Neural cell (in vitro differentiated cells): Measurements from ENCODE around the gene CLINT1. TPM values are rescaled to one million over a fixed set of nuclear protein-coding genes. Genes with fewer than 3 reads are reported as not detected.

Experiments
- H2AFZ ChIP-seq: fragments of 200-600, 300-800 bp; sonication (generic), shearing (Covaris generic); 2 replicates; pipeline ENCODE4 v1.6.0; 2014; ENCODE audit warnings: low read depth, mild to moderate bottlenecking, antibody characterized with exemption, low read length, moderate library complexity
- H3F3A ChIP-seq: fragments of 200-600 bp; shearing (Covaris generic); 2 replicates; pipeline ENCODE4 v1.6.1; 2016; ENCODE audit warnings: mild to moderate bottlenecking, moderate library complexity, mixed read lengths, antibody characterized with exemption, low read length; ENCODE audit not compliant: insufficient read depth, poor library complexity, severe bottlenecking
- H3K27ac ChIP-seq: fragments of 200-600, 300-800 bp; sonication (generic), shearing (Covaris generic); 2 replicates; pipeline ENCODE4 v1.5.1; 2014; ENCODE audit warnings: mild to moderate bottlenecking, low read length, moderate library complexity
- H3K27me3 ChIP-seq: fragments of 300-800, 200-600 bp; sonication (generic), shearing (Covaris generic); 2 replicates; pipeline ENCODE4 v1.6.0; 2014; ENCODE audit warnings: mild to moderate bottlenecking, low read depth, low read length, moderate library complexity; ENCODE audit not compliant: insufficient read depth
- H3K36me3 ChIP-seq: fragments of 300-800, 200-600 bp; sonication (generic), shearing (Covaris generic); 2 replicates; pipeline ENCODE4 v1.5.1; 2014; ENCODE audit warnings: mild to moderate bottlenecking, antibody characterized with exemption, low read length, moderate library complexity; ENCODE audit not compliant: insufficient read depth
- H3K4me2 ChIP-seq: fragments of 300-800, 200-600 bp; sonication (generic), shearing (Covaris generic); 2 replicates; pipeline ENCODE4 v1.6.0; 2014; ENCODE audit warnings: mild to moderate bottlenecking, low read length
- H3K4me3 ChIP-seq: fragments of 300-800, 200-600 bp; sonication (generic), shearing (Covaris generic); 2 replicates; pipeline ENCODE4 v1.5.1; 2014; ENCODE audit warnings: mild to moderate bottlenecking, low read length, moderate library complexity
- H3K79me2 ChIP-seq: fragments of 200-600 bp; shearing (Covaris generic); replicated peaks from 2 replicates; pipeline ENCODE4 v1.6.0; 2014; ENCODE audit warnings: mild to moderate bottlenecking, low read length, moderate library complexity; ENCODE audit not compliant: insufficient read depth
- H3K9ac ChIP-seq: fragments of 300-800, 200-600 bp; sonication (generic), shearing (Covaris generic); 2 replicates; pipeline ENCODE4 v1.6.1; 2016; ENCODE audit warnings: mild to moderate bottlenecking, low read length, mixed read lengths
- H3K9me2 ChIP-seq: fragments of 200-600 bp; shearing (Covaris generic); 2 replicates; pipeline ENCODE4 v1.6.1; 2016; ENCODE audit warnings: mild to moderate bottlenecking, low read length, mixed read lengths; ENCODE audit not compliant: insufficient read depth
- H3K9me3 ChIP-seq: fragments of 200-600, 300-800 bp; sonication (generic), shearing (Covaris generic); 2 replicates; pipeline ENCODE4 v1.6.1; 2016; ENCODE audit warnings: mild to moderate bottlenecking, mixed run types, low read length, moderate library complexity, mixed read lengths
- H4K20me1 ChIP-seq: fragments of 200-600 bp; shearing (Covaris generic); 2 replicates; pipeline ENCODE4 v1.6.1; 2016; ENCODE audit warnings: mild to moderate bottlenecking, mixed run types; ENCODE audit not compliant: insufficient read depth
- EP300 ChIP-seq: fragments of 450-650 bp; conservative IDR thresholded peaks from 2 replicates; pipeline ENCODE4 v1.6.1; 2014; ENCODE audit warnings: antibody characterized with exemption, mild to moderate bottlenecking, moderate library complexity; ENCODE audit not compliant: poor library complexity, severe bottlenecking
- EZH2 ChIP-seq: fragments of 200-600, 300-800 bp; shearing (Covaris generic), sonication (generic); IDR thresholded peaks from 2 replicates; pipeline ENCODE4 v1.6.1; 2014; ENCODE audit warnings: antibody characterized with exemption, low read length, borderline replicate concordance, mild to moderate bottlenecking; ENCODE audit not compliant: insufficient read depth, poor library complexity, severe bottlenecking
- MXI1 ChIP-seq: fragments of 450-650 bp; conservative IDR thresholded peaks from 2 replicates; pipeline ENCODE4 v1.6.1; 2014; ENCODE audit warnings: antibody characterized with exemption, mild to moderate bottlenecking; ENCODE audit not compliant: poor library complexity, severe bottlenecking
- POLR2AphosphoS5 ChIP-seq: IDR thresholded peaks from 2 replicates; pipeline ENCODE4 v1.6.1; 2012
- RAD21 ChIP-seq: fragments of 450-650 bp; conservative IDR thresholded peaks from 2 replicates; pipeline ENCODE4 v1.6.1; 2014; ENCODE audit warnings: antibody characterized with exemption, mild to moderate bottlenecking, moderate library complexity
- REST ChIP-seq: IDR thresholded peaks from 2 replicates; pipeline ENCODE4 v1.6.1; 2012; ENCODE audit warnings: borderline replicate concordance
- SMC3 ChIP-seq: fragments of 450-650 bp; conservative IDR thresholded peaks from 2 replicates; pipeline ENCODE4 v1.6.1; 2014; ENCODE audit warnings: antibody characterized with exemption, mild to moderate bottlenecking, moderate library complexity; ENCODE audit not compliant: poor library complexity
- TAF1 ChIP-seq: IDR thresholded peaks from 2 replicates; pipeline ENCODE4 v1.6.1; 2012; ENCODE audit warnings: low read depth
- polyA plus RNA-seq: library from polyadenylated mRNA; depleted of rRNA; stranded (reverse); fragments of >200 nt; gene quantifications from 2 replicates; pipeline ENCODE4 v1.2.3, GENCODE V29; 2014
- TF ChIP-seq, protein P1 (sequence below): fragments of 450-650 bp; IDR thresholded peaks from 2 replicates; pipeline ENCODE4 v1.5.1; 2014; ENCODE audit warnings: antibody characterized with exemption, mild to moderate bottlenecking, moderate library complexity; ENCODE audit not compliant: poor library complexity, severe bottlenecking

The CLINT1 gene
- polyA plus RNA-seq, 1 donor from 2014 or later: 47.3 TPM

GRCh38 chr5:157827423-157827822 lies 31.5 kb downstream of the CLINT1 start:
- Histone ChIP-seq H3K4me3 (no peak overlapping the region), H3K4me2 (no peak overlapping the region), H3K9me2 (no peaks in the 10 kb centered on the region), H3K27ac (no peak overlapping the region), H3F3A (no peaks in the 10 kb centered on the region), H3K79me2 (peaks cover 21% of the 10 kb centered on the region), H3K9ac (no peak overlapping the region), H2AFZ (no peak overlapping the region), H4K20me1 (no peaks in the 10 kb centered on the region), H3K36me3 (no peaks in the 10 kb centered on the region), H3K27me3 (no peaks in the 10 kb centered on the region), H3K9me3 (no peaks in the 10 kb centered on the region)
- no peak for TF ChIP-seq MXI1
- TF ChIP-seq, protein P1, sequence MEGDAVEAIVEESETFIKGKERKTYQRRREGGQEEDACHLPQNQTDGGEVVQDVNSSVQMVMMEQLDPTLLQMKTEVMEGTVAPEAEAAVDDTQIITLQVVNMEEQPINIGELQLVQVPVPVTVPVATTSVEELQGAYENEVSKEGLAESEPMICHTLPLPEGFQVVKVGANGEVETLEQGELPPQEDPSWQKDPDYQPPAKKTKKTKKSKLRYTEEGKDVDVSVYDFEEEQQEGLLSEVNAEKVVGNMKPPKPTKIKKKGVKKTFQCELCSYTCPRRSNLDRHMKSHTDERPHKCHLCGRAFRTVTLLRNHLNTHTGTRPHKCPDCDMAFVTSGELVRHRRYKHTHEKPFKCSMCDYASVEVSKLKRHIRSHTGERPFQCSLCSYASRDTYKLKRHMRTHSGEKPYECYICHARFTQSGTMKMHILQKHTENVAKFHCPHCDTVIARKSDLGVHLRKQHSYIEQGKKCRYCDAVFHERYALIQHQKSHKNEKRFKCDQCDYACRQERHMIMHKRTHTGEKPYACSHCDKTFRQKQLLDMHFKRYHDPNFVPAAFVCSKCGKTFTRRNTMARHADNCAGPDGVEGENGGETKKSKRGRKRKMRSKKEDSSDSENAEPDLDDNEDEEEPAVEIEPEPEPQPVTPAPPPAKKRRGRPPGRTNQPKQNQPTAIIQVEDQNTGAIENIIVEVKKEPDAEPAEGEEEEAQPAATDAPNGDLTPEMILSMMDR: no peak
- TF ChIP-seq EZH2: no peak
- TF ChIP-seq RAD21: no peak
- no peak for TF ChIP-seq POLR2AphosphoS5
- TF ChIP-seq TAF1: no peak
- no peak for TF ChIP-seq REST

DNA sequence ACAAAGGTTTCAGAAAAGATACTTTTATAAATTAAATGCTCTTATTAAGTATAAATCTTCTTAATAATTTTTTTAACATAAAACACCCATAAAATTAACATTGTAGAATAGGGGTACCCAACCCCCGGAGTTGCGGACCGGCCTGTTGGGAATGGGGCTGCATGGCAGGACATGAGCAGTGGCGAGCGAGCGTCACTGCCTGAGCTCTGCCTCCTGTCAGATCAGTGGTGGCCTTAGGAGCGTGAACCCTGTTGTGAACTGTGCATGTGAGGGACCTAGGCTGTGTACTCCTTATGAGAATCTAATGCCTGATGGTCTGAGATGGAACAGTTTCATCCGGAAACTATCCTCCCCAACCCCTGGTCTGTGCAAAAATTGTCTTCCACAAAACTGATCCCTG lies 35.3 kb downstream of the CLINT1 start:
- no peaks in the 10 kb centered on the region for H3K27me3 ChIP-seq
- no peak overlapping the region for H3K4me2 ChIP-seq
- H3K9me2 ChIP-seq: no peaks in the 10 kb centered on the region
- H2AFZ ChIP-seq: no peak overlapping the region
- no peaks in the 10 kb centered on the region for H3K36me3 ChIP-seq
- H3K27ac ChIP-seq: no peak overlapping the region
- H3K9me3 ChIP-seq: no peaks in the 10 kb centered on the region
- H3K4me3 ChIP-seq: no peak overlapping the region
- TF ChIP-seq POLR2AphosphoS5: no peak
- no peak for TF ChIP-seq REST
- TF ChIP-seq MXI1: no peak
- TF ChIP-seq, protein P1: no peak
- TF ChIP-seq RAD21: no peak
- no peak for TF ChIP-seq EP300
- no peak for TF ChIP-seq EZH2
- no peak for TF ChIP-seq SMC3
- no peak for TF ChIP-seq TAF1
- no peaks in the 10 kb centered on the region for H4K20me1 ChIP-seq
- peaks cover 28% of the 10 kb centered on the region for H3K79me2 ChIP-seq
- no peaks in the 10 kb centered on the region for H3F3A ChIP-seq
- H3K9ac ChIP-seq: no peak overlapping the region
